Activated CD4-positive, alpha-beta T cell treated with anti-CD3 and anti-CD28 coated beads, Interleukin-2, amount 50 U/mL, for 1 hour (primary cell): Measurements from ENCODE around the gene LRRC7.

Source experiments
- DNase-seq: peaks from one replicate; pipeline ENCODE4 v3.0.0-alpha.2; 2020

LRRC7 gene

DNA sequence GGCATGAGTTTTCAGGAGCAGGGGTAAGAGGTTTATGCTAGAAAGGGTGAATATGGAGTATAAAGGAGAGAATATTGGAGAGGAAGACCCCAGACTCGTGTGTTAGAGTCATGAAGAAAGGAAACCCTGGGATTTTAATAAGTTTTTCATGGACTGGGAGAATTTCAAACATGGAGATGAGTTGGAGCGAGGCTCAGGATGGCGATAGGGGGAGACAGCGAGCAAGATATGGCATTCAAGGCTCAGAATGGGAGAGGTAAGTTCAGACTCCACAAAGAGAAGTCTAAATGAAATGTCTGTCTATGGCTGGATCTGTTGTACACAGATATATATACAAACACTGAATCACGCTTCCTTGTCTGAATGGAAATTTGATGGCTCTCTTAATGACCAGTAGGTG is 545.1 kb downstream of the LRRC7 start:
- no peak for DNase-seq

DNA sequence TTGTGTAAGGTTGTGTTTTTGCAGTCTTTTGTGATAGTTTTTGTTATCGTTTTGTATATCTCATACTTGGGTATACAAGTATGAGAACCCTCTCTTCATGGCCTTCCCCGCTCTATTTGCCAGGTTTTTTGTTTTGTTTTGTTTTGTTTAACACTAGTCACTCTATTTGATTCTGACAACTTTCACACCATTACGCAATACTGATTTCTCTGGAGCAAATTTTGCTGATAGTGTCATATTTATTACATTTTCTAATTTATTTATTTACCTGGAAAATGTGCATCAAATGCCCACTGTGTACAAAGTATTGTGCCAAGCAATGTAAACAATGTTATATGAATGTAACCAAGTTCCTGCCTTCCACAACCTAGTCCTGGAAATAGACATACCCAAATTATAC is 547.6 kb downstream of the LRRC7 start:
- no peak for DNase-seq

DNA sequence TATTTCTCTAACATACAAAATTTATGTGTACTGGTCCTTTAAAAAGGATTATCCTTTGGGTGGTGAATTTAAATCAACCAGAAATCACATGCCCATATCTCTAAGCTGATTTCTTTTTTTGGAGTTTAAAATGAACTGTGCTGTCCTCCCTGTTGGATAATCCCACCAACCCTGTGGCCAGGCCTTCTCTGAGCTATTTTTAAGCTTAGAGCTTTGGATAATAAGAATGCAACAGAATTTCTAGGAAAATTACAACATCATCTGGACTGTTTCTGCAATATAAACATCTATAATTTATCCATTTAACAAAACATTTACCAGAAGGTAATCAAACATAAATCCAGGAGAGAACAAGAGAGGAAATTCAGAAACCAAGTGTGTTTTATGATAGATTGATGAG is 549.3 kb downstream of the LRRC7 start:
- DNase-seq, result no peak

DNA sequence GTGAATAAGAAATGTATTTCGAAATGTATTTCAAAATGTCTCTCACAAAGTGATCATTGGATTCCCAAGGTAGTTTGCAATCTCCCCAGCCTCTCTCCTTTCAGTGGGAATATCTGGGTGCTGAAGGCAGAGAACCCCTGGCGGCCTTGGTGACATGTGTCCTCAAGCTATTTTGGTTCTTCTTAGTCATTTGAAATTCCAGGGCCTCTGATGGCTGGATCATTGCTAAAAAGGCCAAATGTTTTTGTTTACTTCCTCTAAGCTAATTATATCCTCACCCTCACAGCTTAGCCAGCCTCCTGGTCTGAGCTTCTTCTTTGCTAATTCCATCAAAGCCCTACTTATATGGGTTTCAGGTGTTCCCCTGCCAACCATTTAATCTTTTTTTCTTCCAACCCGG is 566.4 kb downstream of the LRRC7 start:
- no peak for DNase-seq

DNA sequence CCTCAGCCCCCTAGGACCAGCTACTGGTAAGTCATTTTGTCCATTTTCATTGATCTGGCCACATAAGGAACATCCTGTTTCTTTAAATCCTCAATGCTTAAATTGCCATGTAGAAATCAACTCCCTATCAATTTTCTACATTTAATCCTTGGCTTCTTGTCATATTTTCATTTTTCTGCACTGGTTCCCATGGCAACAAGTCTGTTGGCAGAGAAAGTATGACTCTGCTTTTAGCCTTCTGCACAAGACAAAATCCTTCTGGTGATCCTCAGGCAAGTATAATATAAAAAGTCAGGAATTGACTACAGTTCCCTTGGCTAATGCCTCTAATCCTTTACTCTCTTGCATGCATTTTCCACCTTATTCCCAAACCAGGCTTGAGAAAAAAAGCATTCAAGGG is 572.6 kb downstream of the LRRC7 start:
- DNase-seq, result no peak

DNA sequence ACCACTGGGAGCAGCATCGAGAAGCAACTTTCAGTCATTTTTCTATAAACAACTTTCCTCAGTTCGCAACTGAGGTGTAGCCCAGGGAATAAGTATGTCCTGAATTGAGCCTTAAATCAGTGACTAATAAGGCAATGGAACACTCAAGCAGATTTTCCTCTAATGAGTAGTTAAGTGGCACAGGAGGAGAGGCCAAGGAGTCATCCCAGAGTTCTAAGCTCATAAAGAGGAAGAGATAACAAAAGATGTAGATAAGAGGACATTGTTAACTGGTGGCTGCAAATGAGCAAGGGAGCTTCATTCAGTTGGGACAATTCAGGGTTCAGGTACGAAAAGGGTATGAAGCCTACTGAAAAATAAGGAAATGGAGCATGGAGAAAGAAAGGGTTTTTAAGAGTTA is 573.2 kb downstream of the LRRC7 start:
- no peak for DNase-seq

DNA sequence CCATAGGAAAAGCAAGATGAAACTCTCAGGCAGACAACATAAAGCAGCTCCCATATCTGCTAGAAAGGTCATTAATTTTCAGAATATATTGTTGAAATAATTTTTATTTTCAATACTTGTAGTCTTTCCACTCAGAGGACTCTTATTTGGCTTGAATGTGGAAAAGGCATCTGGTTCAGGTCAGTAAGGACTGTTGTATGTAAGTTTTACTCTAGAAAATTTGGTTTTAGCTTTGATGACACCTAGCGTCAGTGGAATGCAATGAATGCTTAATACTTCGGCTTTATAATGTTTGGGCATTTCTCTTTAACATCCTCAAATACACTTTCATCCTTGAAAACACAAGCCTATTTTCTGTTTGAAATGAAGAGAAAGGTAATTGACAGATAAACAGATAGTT is 574.4 kb downstream of the LRRC7 start:
- no peak for DNase-seq

DNA sequence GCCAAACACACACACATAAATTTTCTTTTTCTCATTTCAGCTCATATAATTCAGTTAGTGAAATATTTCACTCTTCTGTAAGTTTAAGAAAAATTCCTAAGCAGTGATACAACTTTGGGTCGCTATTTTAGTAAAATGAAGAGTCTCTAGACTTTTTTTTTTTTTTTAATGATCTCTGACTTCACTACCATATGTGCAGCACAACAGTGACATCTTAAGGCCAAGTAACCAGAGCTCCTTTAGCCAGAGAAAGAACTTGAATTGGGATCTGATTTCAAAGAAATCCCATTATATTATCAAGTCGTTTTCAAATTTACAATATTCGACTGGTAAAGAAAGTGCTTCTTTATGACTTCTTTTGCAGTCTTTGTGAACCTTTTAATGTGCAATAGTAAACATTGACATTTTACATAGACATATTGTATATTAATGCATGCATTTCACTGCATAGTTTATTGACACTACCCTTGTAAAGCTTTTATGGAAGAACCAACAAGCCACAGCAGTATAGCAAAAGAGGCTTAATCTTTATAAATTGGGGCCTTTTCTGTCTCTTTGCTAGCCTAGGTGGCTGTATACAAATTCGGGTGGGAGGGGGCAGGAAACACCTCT is 575.4 kb downstream of the LRRC7 start:
- no peak for DNase-seq

DNA sequence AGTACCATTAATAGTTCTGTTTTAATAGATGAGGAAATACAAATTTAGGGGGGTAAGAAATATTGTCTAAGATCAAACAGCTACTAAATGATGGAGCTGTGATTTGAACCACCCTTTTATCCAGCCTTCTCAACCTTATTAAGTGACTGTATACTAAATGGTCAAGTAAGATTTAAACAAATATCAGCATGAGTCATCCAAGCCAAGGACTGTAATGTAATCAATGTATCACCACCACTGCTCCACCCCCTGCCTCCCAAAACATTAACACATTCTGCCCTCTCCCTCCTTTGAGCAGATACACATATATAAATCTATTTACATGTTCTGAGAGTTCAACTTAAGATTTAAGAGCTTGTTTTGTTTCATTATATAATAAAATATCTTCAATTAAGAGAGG is 578.8 kb downstream of the LRRC7 start:
- DNase-seq, result no peak

DNA sequence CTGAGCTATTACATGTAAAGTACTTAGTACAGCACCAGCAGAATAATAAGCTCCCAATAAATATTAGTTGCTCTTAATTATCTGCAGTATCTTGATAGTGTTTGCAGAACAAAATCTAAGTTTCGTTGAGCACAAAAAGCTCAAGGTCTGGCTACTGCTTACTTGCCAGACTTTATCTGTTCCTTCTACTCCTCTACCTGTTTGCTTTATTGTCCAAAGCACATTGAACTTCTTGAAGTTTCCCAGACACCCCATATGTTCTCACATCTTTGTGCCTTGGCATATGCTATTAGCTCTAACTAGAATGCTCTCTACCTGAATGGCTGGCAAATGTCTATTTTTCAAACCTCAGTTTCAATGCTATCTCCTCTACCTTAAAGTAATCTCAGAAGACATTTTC is 582.7 kb downstream of the LRRC7 start:
- no peak for DNase-seq

DNA sequence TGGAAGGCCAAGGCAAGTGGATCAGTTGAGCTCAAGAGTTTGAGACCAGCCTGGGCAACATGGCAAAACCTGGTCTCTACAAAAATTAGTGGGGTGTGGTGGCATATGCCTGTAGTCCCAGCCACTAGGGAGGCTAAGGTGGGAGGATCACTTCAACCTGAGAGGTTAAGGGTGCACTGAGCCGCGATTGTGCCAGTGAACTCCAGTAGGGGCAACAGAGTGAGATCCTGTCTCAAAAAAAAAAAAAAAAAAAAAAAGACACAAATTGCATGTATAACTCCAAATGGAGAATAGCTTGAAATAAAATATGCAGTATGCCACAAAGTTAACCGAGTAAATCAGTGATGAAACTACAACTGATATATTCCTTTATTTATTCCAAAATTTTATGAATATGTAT is 586.0 kb downstream of the LRRC7 start:
- no peak for DNase-seq

DNA sequence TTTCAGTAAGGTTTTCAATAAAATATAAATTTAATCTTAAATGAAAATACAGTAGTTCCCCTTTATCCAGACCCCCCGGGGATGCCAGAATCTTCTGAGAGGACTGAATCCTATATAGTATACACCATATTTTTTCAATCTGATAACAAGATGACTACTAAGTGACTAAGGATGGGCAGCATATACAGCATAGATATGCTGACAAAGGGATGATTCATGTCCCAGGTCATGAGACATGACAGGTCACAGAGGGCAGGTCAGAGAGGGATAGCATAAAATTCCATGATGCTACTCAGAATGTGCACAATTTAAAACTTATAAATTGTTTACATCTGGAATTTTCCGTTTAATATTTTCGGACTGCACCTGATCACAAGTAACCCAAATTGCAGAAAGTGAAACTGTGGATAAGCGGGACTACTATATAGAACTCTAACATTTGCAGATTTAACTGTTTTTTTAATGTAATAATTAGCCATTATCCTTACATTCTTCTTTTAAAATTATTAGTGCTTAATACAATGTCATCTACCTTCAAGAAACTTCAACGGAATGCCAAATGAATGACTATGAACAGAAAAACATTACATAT is 588.9 kb downstream of the LRRC7 start:
- DNase-seq, result no peak

DNA sequence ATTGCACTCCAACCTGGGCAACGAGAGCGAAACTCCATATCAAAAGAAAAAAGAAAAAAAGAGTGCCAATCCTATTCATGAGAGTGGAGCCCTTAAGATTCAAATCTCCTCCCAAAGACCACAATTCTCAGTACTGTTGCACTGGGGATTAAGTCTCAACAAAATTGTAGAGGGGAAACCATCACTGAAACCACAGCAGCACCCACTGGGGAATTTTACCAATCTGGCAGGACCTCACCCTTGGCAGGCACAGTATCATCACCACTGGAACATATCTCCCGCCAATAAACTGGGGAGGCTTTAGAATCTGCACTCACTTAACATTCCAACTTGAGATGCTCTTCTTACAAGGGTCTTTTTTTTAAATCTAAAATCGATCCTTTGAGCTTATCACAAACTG is 596.6 kb downstream of the LRRC7 start:
- DNase-seq, result no peak

DNA sequence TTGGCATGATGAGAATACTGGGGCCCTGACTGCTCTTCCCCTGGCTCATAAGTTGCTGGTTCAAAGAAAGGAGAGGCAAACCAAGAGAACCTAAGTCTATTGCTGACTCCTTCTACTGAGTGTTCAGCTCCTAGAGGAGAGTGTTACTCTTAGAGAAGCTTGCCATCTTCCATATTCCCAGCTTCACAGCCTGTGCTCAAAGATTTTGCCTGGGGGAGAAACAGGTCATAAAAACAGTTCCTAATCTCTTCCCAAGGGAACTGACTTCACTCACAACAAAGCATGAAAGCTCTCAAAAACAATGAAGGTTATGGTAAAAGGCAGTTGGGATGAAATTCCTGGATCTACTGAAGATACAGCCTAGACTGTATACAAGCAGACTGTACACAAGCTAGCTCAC is 600.6 kb downstream of the LRRC7 start:
- no peak for DNase-seq

DNA sequence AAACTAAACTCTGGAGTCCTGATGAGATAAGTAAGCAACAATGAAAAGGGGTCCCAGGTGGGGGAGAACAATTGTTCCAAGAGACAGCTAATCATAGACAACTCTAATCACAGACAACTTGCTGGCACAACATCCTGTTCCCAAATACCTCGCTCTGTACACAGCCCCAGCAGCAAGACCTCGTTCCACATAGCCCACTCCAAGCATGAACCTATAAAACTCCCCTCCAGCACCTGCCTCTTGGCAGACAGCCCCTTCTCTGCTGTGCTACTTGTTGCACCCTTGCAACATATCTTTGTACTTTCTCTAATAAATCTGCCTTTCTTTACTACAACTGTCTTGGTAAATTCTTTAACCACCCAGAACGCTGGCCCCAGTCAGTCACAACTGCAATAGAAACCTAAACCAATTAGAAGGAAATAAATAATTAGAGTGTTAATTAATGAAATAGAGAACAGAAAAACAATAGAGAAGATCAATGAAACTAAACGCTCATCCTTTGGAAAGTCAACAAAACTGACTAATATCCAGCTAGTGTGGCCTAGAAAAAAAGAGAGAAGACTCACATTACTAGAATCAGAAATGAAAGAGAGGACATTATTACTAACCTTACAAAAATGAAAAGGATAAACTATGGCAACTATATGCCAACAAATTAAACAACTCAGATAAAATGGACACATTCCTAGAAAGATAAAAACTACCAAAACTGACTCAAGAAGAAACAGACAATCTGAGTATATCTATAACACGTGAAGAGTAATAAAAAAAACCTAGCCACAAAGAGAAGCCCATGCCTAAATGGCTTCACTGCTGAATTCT is 601.5 kb downstream of the LRRC7 start:
- DNase-seq, result no peak

DNA sequence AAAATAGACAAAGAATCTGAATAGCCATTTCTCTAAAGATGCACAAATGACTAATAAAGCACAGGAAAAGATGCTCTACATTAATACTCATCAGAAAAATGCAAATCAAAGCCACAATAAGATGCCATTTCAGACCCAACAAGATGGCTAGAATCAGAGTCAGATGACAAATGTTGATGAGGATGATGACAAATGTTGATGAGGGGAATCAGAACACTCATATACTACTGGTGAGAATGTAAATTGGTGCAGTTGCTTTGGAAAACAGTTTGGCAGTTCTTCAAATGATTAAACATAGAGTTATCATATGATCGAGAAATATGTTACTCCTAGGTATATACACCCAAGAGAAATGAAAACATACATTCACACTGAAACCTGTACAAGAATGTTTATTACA is 603.8 kb downstream of the LRRC7 start:
- no peak for DNase-seq
